ENCODE results near the gene IQSEC1. TPM values are rescaled to one million over a fixed set of nuclear protein-coding genes. Genes with fewer than 3 reads are reported as not detected.

IQSEC1 gene
- total and polyA plus RNA-seq, 10 of the 15 experiments (the other 5 are each of a cell fraction or from before 2014, with no cell fraction given) = 0.92 to 55.2 (median 8.5) TPM

- TF ChIP-seq USF2 (IDR thresholded peaks at IDR 0.05; ENCODE audit: borderline replicate concordance, low read depth, low read length) (no peak), PKNOX1 (IDR thresholded peaks at IDR 0.05) (no peak), CEBPB (IDR thresholded peaks at IDR 0.05; ENCODE audit: borderline replicate concordance in 1 of 2, low read depth in 2 of 2, low read length in 2 of 2) (no peak), EGR1 (IDR thresholded peaks at IDR 0.05; ENCODE audit: borderline replicate concordance in 1 of 2, low read depth in 2 of 2, low read length in 2 of 2) (no peak), DPF2 (IDR thresholded peaks at IDR 0.05) (no peak), PML (IDR thresholded peaks at IDR 0.05; ENCODE audit: low read length) (no peak), SMAD1 (IDR thresholded peaks at IDR 0.05; ENCODE audit: low read depth, partially characterized antibody) (no peak)
- TF ChIP-seq, protein P1, sequence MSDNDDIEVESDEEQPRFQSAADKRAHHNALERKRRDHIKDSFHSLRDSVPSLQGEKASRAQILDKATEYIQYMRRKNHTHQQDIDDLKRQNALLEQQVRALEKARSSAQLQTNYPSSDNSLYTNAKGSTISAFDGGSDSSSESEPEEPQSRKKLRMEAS (IDR thresholded peaks at IDR 0.05; ENCODE audit: low read depth, low read length) = no peak
- TF ChIP-seq, protein P2, sequence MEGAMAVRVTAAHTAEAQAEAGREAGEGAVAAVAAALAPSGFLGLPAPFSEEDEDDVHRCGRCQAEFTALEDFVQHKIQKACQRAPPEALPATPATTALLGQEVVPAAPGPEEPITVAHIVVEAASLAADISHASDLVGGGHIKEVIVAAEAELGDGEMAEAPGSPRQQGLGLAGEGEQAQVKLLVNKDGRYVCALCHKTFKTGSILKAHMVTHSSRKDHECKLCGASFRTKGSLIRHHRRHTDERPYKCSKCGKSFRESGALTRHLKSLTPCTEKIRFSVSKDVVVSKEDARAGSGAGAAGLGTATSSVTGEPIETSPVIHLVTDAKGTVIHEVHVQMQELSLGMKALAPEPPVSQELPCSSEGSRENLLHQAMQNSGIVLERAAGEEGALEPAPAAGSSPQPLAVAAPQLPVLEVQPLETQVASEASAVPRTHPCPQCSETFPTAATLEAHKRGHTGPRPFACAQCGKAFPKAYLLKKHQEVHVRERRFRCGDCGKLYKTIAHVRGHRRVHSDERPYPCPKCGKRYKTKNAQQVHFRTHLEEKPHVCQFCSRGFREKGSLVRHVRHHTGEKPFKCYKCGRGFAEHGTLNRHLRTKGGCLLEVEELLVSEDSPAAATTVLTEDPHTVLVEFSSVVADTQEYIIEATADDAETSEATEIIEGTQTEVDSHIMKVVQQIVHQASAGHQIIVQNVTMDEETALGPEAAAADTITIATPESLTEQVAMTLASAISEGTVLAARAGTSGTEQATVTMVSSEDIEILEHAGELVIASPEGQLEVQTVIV (IDR thresholded peaks at IDR 0.05; ENCODE audit: borderline replicate concordance, partially characterized antibody) = no peak
- TF ChIP-seq, protein P3, sequence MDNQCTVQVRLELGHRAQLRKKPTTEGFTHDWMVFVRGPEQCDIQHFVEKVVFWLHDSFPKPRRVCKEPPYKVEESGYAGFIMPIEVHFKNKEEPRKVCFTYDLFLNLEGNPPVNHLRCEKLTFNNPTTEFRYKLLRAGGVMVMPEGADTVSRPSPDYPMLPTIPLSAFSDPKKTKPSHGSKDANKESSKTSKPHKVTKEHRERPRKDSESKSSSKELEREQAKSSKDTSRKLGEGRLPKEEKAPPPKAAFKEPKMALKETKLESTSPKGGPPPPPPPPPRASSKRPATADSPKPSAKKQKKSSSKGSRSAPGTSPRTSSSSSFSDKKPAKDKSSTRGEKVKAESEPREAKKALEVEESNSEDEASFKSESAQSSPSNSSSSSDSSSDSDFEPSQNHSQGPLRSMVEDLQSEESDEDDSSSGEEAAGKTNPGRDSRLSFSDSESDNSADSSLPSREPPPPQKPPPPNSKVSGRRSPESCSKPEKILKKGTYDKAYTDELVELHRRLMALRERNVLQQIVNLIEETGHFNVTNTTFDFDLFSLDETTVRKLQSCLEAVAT (IDR thresholded peaks at IDR 0.05) = no peak
- TF ChIP-seq, protein P4, sequence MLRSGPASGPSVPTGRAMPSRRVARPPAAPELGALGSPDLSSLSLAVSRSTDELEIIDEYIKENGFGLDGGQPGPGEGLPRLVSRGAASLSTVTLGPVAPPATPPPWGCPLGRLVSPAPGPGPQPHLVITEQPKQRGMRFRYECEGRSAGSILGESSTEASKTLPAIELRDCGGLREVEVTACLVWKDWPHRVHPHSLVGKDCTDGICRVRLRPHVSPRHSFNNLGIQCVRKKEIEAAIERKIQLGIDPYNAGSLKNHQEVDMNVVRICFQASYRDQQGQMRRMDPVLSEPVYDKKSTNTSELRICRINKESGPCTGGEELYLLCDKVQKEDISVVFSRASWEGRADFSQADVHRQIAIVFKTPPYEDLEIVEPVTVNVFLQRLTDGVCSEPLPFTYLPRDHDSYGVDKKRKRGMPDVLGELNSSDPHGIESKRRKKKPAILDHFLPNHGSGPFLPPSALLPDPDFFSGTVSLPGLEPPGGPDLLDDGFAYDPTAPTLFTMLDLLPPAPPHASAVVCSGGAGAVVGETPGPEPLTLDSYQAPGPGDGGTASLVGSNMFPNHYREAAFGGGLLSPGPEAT (IDR thresholded peaks at IDR 0.05; ENCODE audit: low read depth) = no peak
Observed at GRCh38 chr3:12898290-12898964, 174.8 kb downstream of the IQSEC1 start (continued).

Measured in GM12878 (cell line).